Colonic mucosa (tissue), 4 donors: ENCODE results near the gene NEU4. TPM values are rescaled to one million over a fixed set of nuclear protein-coding genes. Genes with fewer than 3 reads are reported as not detected.
"Not testable (repeated sequence)": the region's sequence is repeated elsewhere in the genome, so short reads cannot be mapped to it uniquely, and the experiment has no call there.

Experiments used
- DNase-seq: peaks from one replicate; pipeline ENCODE4 v3.0.0-alpha.2; 2020
- H3K27ac ChIP-seq: fragments of 200-600 bp; one replicate; pipeline ENCODE4 v1.8.0; 2021
- H3K27me3 ChIP-seq: fragments of 200-600 bp; one replicate; pipeline ENCODE4 v1.8.0; 2021
- H3K36me3 ChIP-seq: fragments of 200-600 bp; one replicate; pipeline ENCODE4 v1.8.0; 2021
- H3K4me1 ChIP-seq: fragments of 200-600 bp; one replicate; pipeline ENCODE4 v1.8.0; 2021; ENCODE audit warnings: mild to moderate bottlenecking
- H3K4me3 ChIP-seq: fragments of 200-600 bp; one replicate; pipeline ENCODE4 v1.8.0; 2021
- H3K9ac ChIP-seq, 2 donors: one replicate each; pipeline ENCODE4 v1.7.0; 2013; ENCODE audit warnings: control low read depth in 2 of 2, low read depth in 2 of 2, low read length in 2 of 2
- H3K9me3 ChIP-seq: fragments of 200-600 bp; one replicate; pipeline ENCODE4 v1.8.0; 2021
- CTCF ChIP-seq: fragments of 200-600 bp; IDR thresholded peaks from one replicate; pipeline ENCODE4 v1.8.0; 2022; ENCODE audit warnings: antibody characterized with exemption, mild to moderate bottlenecking
- intact Hi-C: fragments of 100-400 bp; cut with DNase I; formaldehyde crosslinking; loops from one replicate; pipeline ENCODE4 v1.14.1; 2022
- total RNA-seq, 2 donors: library from RNA; stranded (reverse); fragmentation: NEBNext Ultra II Directional in 1 of 2; extraction: Animal tissue kit (Norgen Biotek cat#: 25700) in 1 of 2; gene quantifications; one replicate each; pipeline ENCODE4 v1.2.1, GENCODE V29; 2021
- donor health status: healthy.
- donor health status: DM: no; HTN: no; CAD: no.
- donor health status: DM: no; HTN: no; CAD: no.

NEU4 gene
- total RNA-seq, 2 donors from 2014 or later: 36.9 to 84.5 TPM

GRCh38 chr2:241818943-241819270, 9.9 kb downstream of the NEU4 start:
- H3K4me3 ChIP-seq: no peak overlapping the region
- no peak overlapping the region for H3K27ac ChIP-seq
- no peak overlapping the region for H3K9ac ChIP-seq
- intact Hi-C loops: no loop called here
- no peaks in the 10 kb centered on the region for H3K36me3 ChIP-seq
- no peaks in the 10 kb centered on the region for H3K9me3 ChIP-seq
- H3K27me3 ChIP-seq: no peaks in the 10 kb centered on the region
- peaks cover 4% of the 10 kb centered on the region for H3K4me1 ChIP-seq
- peak; percentile 41 for DNase-seq
- TF ChIP-seq CTCF: no peak

GRCh38 chr2:241819947-241820624, 11.1 kb downstream of the NEU4 start:
- DNase-seq: not testable (repeated sequence)

GRCh38 chr2:241820625-241821384, 11.8 kb downstream of the NEU4 start:
- Histone ChIP-seq H3K9ac (no peak overlapping the region), H3K27me3 (no peaks in the 10 kb centered on the region), H3K9me3 (no peaks in the 10 kb centered on the region), H3K4me1 (peaks cover 4% of the 10 kb centered on the region), H3K27ac (no peak overlapping the region), H3K4me3 (no peak overlapping the region), H3K36me3 (no peaks in the 10 kb centered on the region)
- intact Hi-C loops: no loop called here
- no peak for DNase-seq
- no peak for TF ChIP-seq CTCF

More at GRCh38 chr2:241819947-241820624, 11.1 kb downstream of the NEU4 start:
- H3K27ac ChIP-seq, H3K27me3 ChIP-seq, H3K4me1 ChIP-seq, H3K4me3 ChIP-seq, H3K36me3 ChIP-seq, H3K9ac ChIP-seq, intact Hi-C loops, H3K9me3 ChIP-seq: not testable (repeated sequence)

- peaks cover 4% of the 10 kb centered on the region for H3K4me1 ChIP-seq
- H3K4me3 ChIP-seq: no peak overlapping the region
- H3K27ac ChIP-seq: no peak overlapping the region
- intact Hi-C loops: no loop called here
- no peak overlapping the region for H3K9ac ChIP-seq
- no peaks in the 10 kb centered on the region for H3K36me3 ChIP-seq
- H3K9me3 ChIP-seq: no peaks in the 10 kb centered on the region
- no peaks in the 10 kb centered on the region for H3K27me3 ChIP-seq
- TF ChIP-seq CTCF: no peak
- DNase-seq: no peak
Measured at GRCh38 chr2:241821460-241822263, 12.7 kb downstream of the NEU4 start.

GRCh38 chr2:241822264-241822623, 13.3 kb downstream of the NEU4 start:
- no peak overlapping the region for H3K27ac ChIP-seq
- peaks cover 4% of the 10 kb centered on the region for H3K4me1 ChIP-seq
- H3K4me3 ChIP-seq: no peak overlapping the region
- TF ChIP-seq CTCF: no peak
- H3K27me3 ChIP-seq: no peaks in the 10 kb centered on the region
- intact Hi-C loops: no loop called here
- no peaks in the 10 kb centered on the region for H3K36me3 ChIP-seq
- H3K9me3 ChIP-seq: no peaks in the 10 kb centered on the region
- no peak overlapping the region for H3K9ac ChIP-seq
- DNase-seq: no peak

GRCh38 chr2:241823531-241824437, 14.8 kb downstream of the NEU4 start:
- H3K27ac ChIP-seq, intact Hi-C loops, DNase-seq, H3K4me3 ChIP-seq, H3K36me3 ChIP-seq, H3K9ac ChIP-seq, H3K4me1 ChIP-seq, H3K9me3 ChIP-seq, H3K27me3 ChIP-seq: not testable (repeated sequence)
